Bronchial epithelial cell (primary cell): ENCODE results near the gene CCDC85A. TPM values are rescaled to one million over a fixed set of nuclear protein-coding genes. Genes with fewer than 3 reads are reported as not detected.
A peak's percentile ranks its signal among the peaks of the same experiment; 100 is the strongest.

ENCODE experiments used
- DNase-seq: peaks from one replicate; pipeline ENCODE4 v3.0.0-alpha.2; 2010; ENCODE audit warnings: low read depth
- FAIRE-seq: peaks from 2 replicates; lab custom pipeline; 2011; peaks lifted over from hg19 to GRCh38; lab: Jason Lieb, UNC
- H3K27me3 ChIP-seq: 2 replicates; pipeline ENCODE4 v1.5.1; 2011; ENCODE audit warnings: low read length; ENCODE audit not compliant: control insufficient read depth, insufficient read depth
- H3K36me3 ChIP-seq: 2 replicates; pipeline ENCODE4 v1.5.1; 2011; ENCODE audit warnings: low read length; ENCODE audit not compliant: control insufficient read depth, insufficient read depth
- H3K4me3 ChIP-seq: 2 replicates; pipeline ENCODE4 v1.5.1; 2011; ENCODE audit warnings: mild to moderate bottlenecking, low read depth, low read length, control low read depth
- total RNA-seq: library from RNA; depleted of rRNA; stranded (reverse); fragments of >200 nt; gene quantifications from 2 replicates; pipeline ENCODE4 v1.2.1, GENCODE V29; 2014
- TF ChIP-seq, protein P1 (sequence below): IDR thresholded peaks from 2 replicates; pipeline ENCODE4 v1.5.1; 2011; ENCODE audit warnings: mild to moderate bottlenecking, moderate library complexity, low read length, control low read depth, inconsistent platforms; ENCODE audit not compliant: insufficient read depth, severe bottlenecking

Gene CCDC85A
- total RNA-seq, 1 donor from 2014 or later: not detected

DNA sequence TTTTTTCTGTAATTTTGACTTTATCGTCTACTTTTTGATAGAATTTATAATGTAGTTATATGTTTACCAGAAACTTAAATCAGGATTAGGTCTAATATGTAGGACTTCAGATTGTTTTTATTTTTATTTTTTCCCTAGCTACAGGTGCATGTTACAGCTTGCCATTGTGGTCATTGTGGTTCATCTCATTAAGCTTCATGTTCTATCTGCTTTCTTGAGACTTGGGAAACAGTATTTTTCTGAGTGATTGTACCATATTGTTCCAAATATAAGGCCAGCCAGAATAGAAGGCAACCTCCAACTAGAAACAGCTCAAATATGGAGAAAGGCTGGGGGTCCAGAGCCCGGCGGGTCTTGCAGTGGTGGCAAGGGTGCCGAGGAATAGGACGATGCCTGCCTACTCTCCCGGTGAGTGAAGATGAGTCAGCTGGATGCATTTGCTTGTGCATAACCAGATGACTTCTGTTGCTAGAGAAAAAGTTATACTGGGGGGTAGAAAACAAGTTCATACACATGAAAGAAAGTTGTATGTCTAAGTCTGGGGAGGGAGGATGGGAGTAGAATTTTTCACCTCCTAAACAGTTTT lies 188.4 kb downstream of the CCDC85A start:
- Histone ChIP-seq H3K27me3 (no peaks in the 10 kb centered on the region), H3K36me3 (no peaks in the 10 kb centered on the region), H3K4me3 (no peak overlapping the region)
- FAIRE-seq: no peak
- TF ChIP-seq, protein P1, sequence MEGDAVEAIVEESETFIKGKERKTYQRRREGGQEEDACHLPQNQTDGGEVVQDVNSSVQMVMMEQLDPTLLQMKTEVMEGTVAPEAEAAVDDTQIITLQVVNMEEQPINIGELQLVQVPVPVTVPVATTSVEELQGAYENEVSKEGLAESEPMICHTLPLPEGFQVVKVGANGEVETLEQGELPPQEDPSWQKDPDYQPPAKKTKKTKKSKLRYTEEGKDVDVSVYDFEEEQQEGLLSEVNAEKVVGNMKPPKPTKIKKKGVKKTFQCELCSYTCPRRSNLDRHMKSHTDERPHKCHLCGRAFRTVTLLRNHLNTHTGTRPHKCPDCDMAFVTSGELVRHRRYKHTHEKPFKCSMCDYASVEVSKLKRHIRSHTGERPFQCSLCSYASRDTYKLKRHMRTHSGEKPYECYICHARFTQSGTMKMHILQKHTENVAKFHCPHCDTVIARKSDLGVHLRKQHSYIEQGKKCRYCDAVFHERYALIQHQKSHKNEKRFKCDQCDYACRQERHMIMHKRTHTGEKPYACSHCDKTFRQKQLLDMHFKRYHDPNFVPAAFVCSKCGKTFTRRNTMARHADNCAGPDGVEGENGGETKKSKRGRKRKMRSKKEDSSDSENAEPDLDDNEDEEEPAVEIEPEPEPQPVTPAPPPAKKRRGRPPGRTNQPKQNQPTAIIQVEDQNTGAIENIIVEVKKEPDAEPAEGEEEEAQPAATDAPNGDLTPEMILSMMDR: no peak
- DNase-seq: peak; percentile 61

DNA sequence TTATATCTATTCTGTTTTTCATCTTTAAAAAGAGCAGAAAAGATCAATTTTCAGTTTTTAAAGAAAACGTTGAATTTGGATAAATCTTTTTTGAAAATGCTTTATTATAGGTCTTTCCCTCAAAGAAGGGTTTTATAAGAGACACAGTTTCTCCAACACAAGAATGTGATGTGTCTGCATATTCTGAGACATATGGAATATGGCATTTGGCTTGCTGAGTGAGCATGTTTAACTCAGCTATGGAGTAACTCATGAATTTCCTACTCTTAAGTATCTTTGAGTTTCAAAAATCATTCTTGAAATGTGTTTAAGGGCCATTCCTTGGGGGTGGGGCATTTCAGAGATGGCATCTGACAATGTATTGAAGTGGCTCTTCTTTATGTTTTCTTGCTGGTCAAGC lies 191.5 kb downstream of the CCDC85A start:
- no peaks in the 10 kb centered on the region for H3K27me3 ChIP-seq
- FAIRE-seq: no peak
- TF ChIP-seq, protein P1: no peak
- no peak overlapping the region for H3K4me3 ChIP-seq
- DNase-seq: no peak
- no peaks in the 10 kb centered on the region for H3K36me3 ChIP-seq

DNA sequence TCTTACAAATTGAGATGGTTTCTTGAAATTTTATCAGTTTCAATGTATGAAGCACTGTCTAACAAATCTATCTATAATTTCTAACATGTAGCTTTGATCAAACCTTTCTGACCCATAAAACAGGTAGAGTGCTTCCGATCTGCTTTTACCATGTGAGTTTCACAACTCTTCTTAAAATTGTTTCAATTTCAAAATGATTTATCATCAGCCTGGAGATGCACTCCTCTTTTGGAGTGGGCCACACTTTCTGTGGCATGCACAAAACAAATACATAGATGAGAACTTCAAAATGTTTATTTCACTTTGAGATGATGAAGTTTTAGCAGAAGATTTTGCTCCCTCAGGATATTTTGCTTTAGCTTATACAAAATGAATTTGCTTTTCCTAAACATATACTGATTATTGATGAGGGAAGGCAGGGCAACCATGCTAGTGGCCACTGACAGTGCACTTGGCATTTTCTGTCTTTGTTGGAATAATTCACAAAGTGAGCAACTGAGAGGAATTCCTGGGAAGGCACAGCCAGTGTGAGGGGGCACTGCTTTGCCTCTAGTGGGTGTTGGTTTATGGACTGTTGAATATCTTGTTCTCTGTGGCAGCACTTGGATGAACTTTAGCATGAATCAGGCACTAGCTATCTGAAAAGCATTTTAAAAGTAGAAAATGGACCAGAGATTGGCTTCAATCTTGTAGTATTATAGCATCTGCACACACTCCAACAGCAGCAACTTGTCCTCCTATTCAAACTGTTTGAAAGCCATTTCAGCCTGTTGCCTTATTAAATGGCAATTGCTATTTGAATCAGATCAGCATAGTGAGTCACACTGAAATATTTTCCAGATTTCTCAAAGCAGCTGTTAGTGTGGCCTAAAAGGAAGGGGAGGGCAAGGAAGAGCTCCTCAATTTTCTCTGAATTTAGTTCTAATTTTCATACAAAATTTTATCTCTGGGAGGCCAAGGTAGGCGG lies 193.2 kb downstream of the CCDC85A start:
- no peaks in the 10 kb centered on the region for H3K36me3 ChIP-seq
- peak; percentile 35 for DNase-seq
- TF ChIP-seq, protein P1: no peak
- no peak overlapping the region for H3K4me3 ChIP-seq
- FAIRE-seq: no peak
- no peaks in the 10 kb centered on the region for H3K27me3 ChIP-seq

DNA sequence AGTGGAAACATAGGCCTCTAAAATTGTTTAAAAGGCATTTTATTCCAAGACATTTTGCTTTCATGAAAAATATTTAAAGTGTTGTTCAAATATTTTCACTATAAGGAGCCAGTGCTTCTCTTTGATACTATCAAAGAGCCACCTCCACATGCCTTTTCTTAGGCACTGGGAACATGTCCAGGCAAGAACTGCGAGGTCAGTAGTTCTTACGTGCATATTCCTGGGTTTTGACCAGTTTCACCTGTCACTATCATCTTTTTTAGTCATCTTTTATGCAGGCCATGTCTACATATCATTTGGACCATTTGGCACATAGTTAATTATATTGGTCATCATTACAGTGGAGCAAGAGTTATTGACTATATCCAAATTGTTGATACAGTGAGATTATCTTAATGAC lies 195.3 kb downstream of the CCDC85A start:
- H3K4me3 ChIP-seq: no peak overlapping the region
- DNase-seq (peak; percentile 59), FAIRE-seq (no peak)
- TF ChIP-seq, protein P1: no peak
- H3K27me3 ChIP-seq: no peaks in the 10 kb centered on the region
- no peaks in the 10 kb centered on the region for H3K36me3 ChIP-seq

DNA sequence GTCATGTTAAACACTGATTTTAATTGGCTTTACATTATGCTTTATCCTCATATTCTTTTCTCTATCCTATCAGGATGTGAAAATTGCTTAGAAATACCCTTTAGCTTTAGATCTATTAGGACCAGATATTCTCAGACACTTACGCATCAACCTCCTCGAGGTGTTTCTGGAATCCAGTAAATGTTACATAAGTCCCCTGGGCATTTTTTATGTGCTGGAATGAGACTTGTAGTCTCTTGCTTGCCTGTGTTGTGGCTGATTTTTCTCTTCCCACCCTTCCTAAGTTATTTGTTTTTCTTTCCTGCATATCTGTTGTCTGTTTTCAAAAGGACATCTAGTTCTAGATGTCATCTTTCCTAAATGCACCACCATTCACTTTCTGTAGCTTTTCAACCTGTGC lies 197.1 kb downstream of the CCDC85A start:
- FAIRE-seq: no peak

More for the DNA sequence above, 197.1 kb downstream of the CCDC85A start:
- no peak for DNase-seq
- TF ChIP-seq, protein P1: no peak
- no peaks in the 10 kb centered on the region for H3K36me3 ChIP-seq
- H3K27me3 ChIP-seq: no peaks in the 10 kb centered on the region
- H3K4me3 ChIP-seq: no peak overlapping the region
